Left ventricle myocardium inferior (tissue), 1 donor: ENCODE results near the gene FKBP15. TPM values are rescaled to one million over a fixed set of nuclear protein-coding genes. Genes with fewer than 3 reads are reported as not detected.
"Not testable (repeated sequence)": the region's sequence is repeated elsewhere in the genome, so short reads cannot be mapped to it uniquely, and the experiment has no call there.

Experiments used
- DNase-seq: peaks from one replicate; pipeline ENCODE4 v3.0.0-alpha.2; 2020
- H3K27ac ChIP-seq: fragments of 200-600 bp; replicated peaks from 2 replicates; pipeline ENCODE4 v1.8.0; 2021
- H3K27me3 ChIP-seq: fragments of 200-600 bp; 2 replicates; pipeline ENCODE4 v1.8.0; 2021; ENCODE audit warnings: low read depth
- H3K36me3 ChIP-seq: fragments of 200-600 bp; 2 replicates; pipeline ENCODE4 v1.8.0; 2021
- H3K4me1 ChIP-seq: fragments of 200-600 bp; 2 replicates; pipeline ENCODE4 v1.8.0; 2021
- H3K4me3 ChIP-seq: fragments of 200-600 bp; 2 replicates; pipeline ENCODE4 v1.8.0; 2021; ENCODE audit warnings: mild to moderate bottlenecking, moderate library complexity
- H3K9me3 ChIP-seq: fragments of 200-600 bp; replicated peaks from 2 replicates; pipeline ENCODE4 v1.8.0; 2021
- CTCF ChIP-seq: fragments of 200-600 bp; IDR thresholded peaks from 2 replicates; pipeline ENCODE4 v1.8.0; 2021; ENCODE audit warnings: antibody characterized with exemption, mild to moderate bottlenecking, borderline replicate concordance
- intact Hi-C: fragments of 100-400 bp; cut with micrococcal nuclease; formaldehyde crosslinking; loops from one replicate; pipeline ENCODE4 v1.11.0; 2022
- total RNA-seq: library from RNA; stranded (reverse); fragmentation: NEBNext Ultra II Directional; extraction: Animal tissue kit (Norgen Biotek cat#: 25700); gene quantifications from one replicate; pipeline ENCODE4 v1.2.1, GENCODE V29; 2021
- donor health status: DM: no; HTN: yes; CAD: no; lungs with severe emphysema.

Gene FKBP15
- total RNA-seq, 1 donor from 2014 or later, result 19.0 TPM

GRCh38 chr9:113254991-113255390, 33.9 kb upstream of the FKBP15 start:
- H3K36me3 ChIP-seq, result peaks cover 38% of the 10 kb centered on the region
- DNase-seq, result no peak
- H3K27ac ChIP-seq, result no peak overlapping the region
- H3K4me1 ChIP-seq, result no peaks in the 10 kb centered on the region
- no peaks in the 10 kb centered on the region for H3K27me3 ChIP-seq
- peaks cover 6% of the 10 kb centered on the region for H3K9me3 ChIP-seq
- H3K4me3 ChIP-seq, result no peak overlapping the region
- intact Hi-C loops, result no loop called here
- no peak for TF ChIP-seq CTCF

- H3K27me3 ChIP-seq, result no peaks in the 10 kb centered on the region
- TF ChIP-seq CTCF, result no peak
- peaks cover 6% of the 10 kb centered on the region for H3K9me3 ChIP-seq
- no peak overlapping the region for H3K27ac ChIP-seq
- intact Hi-C loops, result no loop called here
- no peaks in the 10 kb centered on the region for H3K36me3 ChIP-seq
- H3K4me1 ChIP-seq, result peaks cover 9% of the 10 kb centered on the region
- H3K4me3 ChIP-seq, result no peak overlapping the region
- DNase-seq, result no peak
These were observed 29.7 kb upstream of the FKBP15 start for GRCh38 chr9:113250807-113251206.

- H3K4me1 ChIP-seq, H3K9me3 ChIP-seq, DNase-seq, H3K27ac ChIP-seq, H3K4me3 ChIP-seq, intact Hi-C loops, H3K36me3 ChIP-seq, H3K27me3 ChIP-seq: not testable (repeated sequence)
These were observed 28.6 kb upstream of the FKBP15 start for GRCh38 chr9:113249661-113250060.

- TF ChIP-seq CTCF, result no peak
- Histone ChIP-seq H3K27ac (no peak overlapping the region), H3K4me3 (no peak overlapping the region), H3K9me3 (peaks cover 6% of the 10 kb centered on the region), H3K4me1 (peaks cover 9% of the 10 kb centered on the region), H3K27me3 (no peaks in the 10 kb centered on the region), H3K36me3 (no peaks in the 10 kb centered on the region)
- no peak for DNase-seq
- intact Hi-C loops, result no loop called here
These were observed 26.6 kb upstream of the FKBP15 start for GRCh38 chr9:113247640-113248039.

- peaks cover 9% of the 10 kb centered on the region for H3K4me1 ChIP-seq
- H3K27me3 ChIP-seq, result no peaks in the 10 kb centered on the region
- DNase-seq, result no peak
- no peak for TF ChIP-seq CTCF
- H3K36me3 ChIP-seq, result no peaks in the 10 kb centered on the region
- peaks cover 6% of the 10 kb centered on the region for H3K9me3 ChIP-seq
- H3K27ac ChIP-seq, result no peak overlapping the region
- intact Hi-C loops, result no loop called here
- H3K4me3 ChIP-seq, result no peak overlapping the region
These were observed 25.9 kb upstream of the FKBP15 start for GRCh38 chr9:113246928-113247327.

- intact Hi-C loops, result no loop called here
These were observed 24.8 kb upstream of the FKBP15 start for GRCh38 chr9:113245894-113246293.

More at GRCh38 chr9:113245894-113246293, 24.8 kb upstream of the FKBP15 start:
- Histone ChIP-seq H3K27me3 (no peaks in the 10 kb centered on the region), H3K36me3 (no peaks in the 10 kb centered on the region), H3K4me3 (no peak overlapping the region), H3K4me1 (peaks cover 9% of the 10 kb centered on the region), H3K27ac (no peak overlapping the region), H3K9me3 (peaks cover 4% of the 10 kb centered on the region)
- no peak for DNase-seq
- no peak for TF ChIP-seq CTCF
